ENCODE data around the gene RSAD2.

GRCh38 chr2:6937157-6937556 is 59.6 kb downstream of the RSAD2 start:
- TF ChIP-seq, protein P1, sequence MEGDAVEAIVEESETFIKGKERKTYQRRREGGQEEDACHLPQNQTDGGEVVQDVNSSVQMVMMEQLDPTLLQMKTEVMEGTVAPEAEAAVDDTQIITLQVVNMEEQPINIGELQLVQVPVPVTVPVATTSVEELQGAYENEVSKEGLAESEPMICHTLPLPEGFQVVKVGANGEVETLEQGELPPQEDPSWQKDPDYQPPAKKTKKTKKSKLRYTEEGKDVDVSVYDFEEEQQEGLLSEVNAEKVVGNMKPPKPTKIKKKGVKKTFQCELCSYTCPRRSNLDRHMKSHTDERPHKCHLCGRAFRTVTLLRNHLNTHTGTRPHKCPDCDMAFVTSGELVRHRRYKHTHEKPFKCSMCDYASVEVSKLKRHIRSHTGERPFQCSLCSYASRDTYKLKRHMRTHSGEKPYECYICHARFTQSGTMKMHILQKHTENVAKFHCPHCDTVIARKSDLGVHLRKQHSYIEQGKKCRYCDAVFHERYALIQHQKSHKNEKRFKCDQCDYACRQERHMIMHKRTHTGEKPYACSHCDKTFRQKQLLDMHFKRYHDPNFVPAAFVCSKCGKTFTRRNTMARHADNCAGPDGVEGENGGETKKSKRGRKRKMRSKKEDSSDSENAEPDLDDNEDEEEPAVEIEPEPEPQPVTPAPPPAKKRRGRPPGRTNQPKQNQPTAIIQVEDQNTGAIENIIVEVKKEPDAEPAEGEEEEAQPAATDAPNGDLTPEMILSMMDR (conservative IDR thresholded peaks at IDR 0.05; ENCODE audit: low read depth, low read length), result no peak
- TF ChIP-seq POLR2A (IDR thresholded peaks at IDR 0.05; ENCODE audit: low read depth, low read length) (no peak), BHLHE40 (IDR thresholded peaks at IDR 0.05; ENCODE audit: low read depth, low read length) (no peak), MXI1 (IDR thresholded peaks at IDR 0.05; ENCODE audit: borderline replicate concordance, low read depth, low read length) (no peak), SMC3 (IDR thresholded peaks at IDR 0.05; ENCODE audit: low read depth, low read length) (no peak), FOS (IDR thresholded peaks at IDR 0.05; ENCODE audit: low read depth, low read length) (no peak), CEBPB (IDR thresholded peaks at IDR 0.05; ENCODE audit: low read depth, low read length) (no peak), RFX5 (IDR thresholded peaks at IDR 0.05; ENCODE audit: low read depth, low read length) (no peak), ELK1 (IDR thresholded peaks at IDR 0.05; ENCODE audit: borderline replicate concordance, low read depth, low read length) (no peak), CHD1 (IDR thresholded peaks at IDR 0.05; ENCODE audit: low read depth, low read length) (no peak), MAZ (IDR thresholded peaks at IDR 0.05; ENCODE audit: borderline replicate concordance, low read depth, low read length) (no peak), RCOR1 (IDR thresholded peaks at IDR 0.05; ENCODE audit: insufficient replicate concordance, low read length) (no peak), NFE2L2 (IDR thresholded peaks at IDR 0.05; ENCODE audit: low read depth, low read length) (no peak)

Measured in IMR-90 (cell line).